Activated CD4-positive, alpha-beta memory T cell treated with anti-CD3 and anti-CD28 coated beads, Interleukin-2, amount 10 ng/mL, durations not matched to agents 7 days and 5 days (primary cell): ENCODE measurements around the gene HPCAL4. TPM values are rescaled to one million over a fixed set of nuclear protein-coding genes. Genes with fewer than 3 reads are reported as not detected.

Experiments used
- CTCF ChIA-PET: fragments of 350-600 bp; sonication (Branson Sonifier 250); formaldehyde crosslinking; loops from one replicate; lab custom pipeline; 2021; ENCODE audit warnings: antibody characterized with exemption, inconsistent platforms; lab: Charles Lee
- POLR2A ChIA-PET: fragments of 350-600 bp; sonication (Branson Sonifier 250); formaldehyde crosslinking; loops from one replicate; lab custom pipeline; 2021; ENCODE audit warnings: antibody characterized with exemption; lab: Charles Lee
- DNase-seq: peaks from one replicate; pipeline ENCODE4 v3.0.0-alpha.2; 2020
- H3K27ac Mint-ChIP-seq: one replicate; pipeline ENCODE4 v1.8.0; 2021; ENCODE audit warnings: mild to moderate bottlenecking, mixed read lengths
- H3K27me3 Mint-ChIP-seq: one replicate; pipeline ENCODE4 v1.8.0; 2021; ENCODE audit warnings: mixed read lengths
- H3K36me3 Mint-ChIP-seq: one replicate; pipeline ENCODE4 v1.8.0; 2021; ENCODE audit warnings: low read depth, mixed read lengths
- H3K4me1 Mint-ChIP-seq: one replicate; pipeline ENCODE4 v1.8.0; 2021; ENCODE audit warnings: mixed read lengths
- H3K4me3 Mint-ChIP-seq: one replicate; pipeline ENCODE4 v1.8.0; 2021; ENCODE audit warnings: mild to moderate bottlenecking, mixed read lengths
- H3K9me3 Mint-ChIP-seq: one replicate; pipeline ENCODE4 v1.8.0; 2021; ENCODE audit warnings: mixed read lengths
- total RNA-seq, 2 experiments: library from RNA; stranded (reverse); gene quantifications; one replicate each; pipeline ENCODE4 v1.2.3, GENCODE V29; 2021

HPCAL4 gene
- total RNA-seq, 2 experiments from 2014 or later, result 2.4 to 2.6 TPM

- CTCF ChIA-PET, result interaction anchor here (1.5 to 2.9 kb wide), 2 partner anchors 25 to 26 kb away, joined by 4 to 8 read pairs; no protein-coding TSS in a partner anchor
- DNase-seq, result no peak
- H3K9me3 Mint-ChIP-seq, result no peaks in the 10 kb centered on the region
- POLR2A ChIA-PET, result interaction anchor here (0.6 kb wide), 1 partner anchor 1332 kb away, joined by 3 read pairs; no protein-coding TSS in a partner anchor
- no peak overlapping the region for H3K27ac Mint-ChIP-seq
- H3K4me3 Mint-ChIP-seq, result no peak overlapping the region
- peaks cover 31% of the 10 kb centered on the region for H3K27me3 Mint-ChIP-seq
- H3K4me1 Mint-ChIP-seq, result peaks cover 5% of the 10 kb centered on the region
- H3K36me3 Mint-ChIP-seq, result no peaks in the 10 kb centered on the region
Measured at GRCh38 chr1:39631361-39632322, 59.6 kb downstream of the HPCAL4 start.

DNA sequence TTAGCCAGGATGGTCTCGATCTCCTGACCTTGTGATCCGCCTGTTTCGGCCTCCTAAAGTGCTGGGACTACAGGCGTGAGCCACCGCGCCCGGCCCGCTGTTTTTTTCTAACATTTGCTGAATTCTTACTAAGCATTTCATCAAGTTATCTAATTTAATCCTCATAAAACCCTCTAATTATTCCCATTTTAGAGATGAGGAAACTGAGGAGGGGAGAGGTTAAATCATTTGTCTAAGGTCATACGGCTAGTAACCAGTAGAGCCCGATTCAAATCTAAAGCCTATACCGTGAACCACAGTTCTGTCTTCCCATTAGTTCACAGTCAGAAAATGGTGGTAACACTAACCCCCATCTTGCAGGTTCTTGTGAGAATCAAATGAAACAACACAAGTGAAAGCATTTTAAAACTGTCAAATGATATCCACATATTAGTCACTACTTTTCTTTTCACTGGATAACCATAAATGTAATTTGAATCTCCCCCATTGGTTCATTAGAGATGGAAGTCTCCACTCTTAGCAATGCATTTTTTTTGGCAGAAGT, 62.4 kb downstream of the HPCAL4 start:
- CTCF ChIA-PET, result interaction anchor here (1.4 kb wide), 1 partner anchor 23 kb away, joined by 6 read pairs; no protein-coding TSS in a partner anchor
- H3K27me3 Mint-ChIP-seq, result peaks cover 19% of the 10 kb centered on the region
- peaks cover 5% of the 10 kb centered on the region for H3K4me1 Mint-ChIP-seq

More for the DNA sequence above, 62.4 kb downstream of the HPCAL4 start:
- Mint-ChIP-seq H3K27ac (no peak overlapping the region), H3K9me3 (no peaks in the 10 kb centered on the region), H3K36me3 (no peaks in the 10 kb centered on the region), H3K4me3 (no peak overlapping the region)
- POLR2A ChIA-PET, result no interaction called here
- DNase-seq, result no peak

Other genes with a start within 250 kb of the HPCAL4 start
- not detected for gene BMP8A, start 199.8 kb downstream of the HPCAL4 start, total RNA-seq
- gene PABPC4, start 114.6 kb downstream of the HPCAL4 start, total RNA-seq, result 100 to 1,000 TPM; 159 to 161 TPM
- gene HEYL, start 51.8 kb downstream of the HPCAL4 start, total RNA-seq, result not detected
- gene NT5C1A, start 19.3 kb downstream of the HPCAL4 start, total RNA-seq, result not detected
- 10 to 100 TPM; 52.3 to 57.4 TPM for gene PPIE, start 47.4 kb upstream of the HPCAL4 start, total RNA-seq
- 1 to 10 TPM in 1 of 2 experiments, under 1 TPM in 1; 0.88 to 1.0 TPM for gene OXCT2, start 79.9 kb upstream of the HPCAL4 start, total RNA-seq
- under 1 TPM; 0.60 to 0.65 TPM for gene BMP8B, start 97.4 kb upstream of the HPCAL4 start, total RNA-seq
- gene TRIT1, start 192.1 kb upstream of the HPCAL4 start, total RNA-seq, result 10 to 100 TPM; 12.9 to 16.1 TPM
- under 1 TPM; 0.10 to 0.18 TPM for gene MYCL, start 210.5 kb upstream of the HPCAL4 start, total RNA-seq